HG03175 (cell line): Measurements from ENCODE around the gene GRIK2.

Experiments
- ATAC-seq: cut with Tn5 transposase; IDR thresholded peaks from one replicate; pipeline ENCODE4 v1.9.1; 2021; ENCODE audit warnings: mild to moderate bottlenecking, moderate library complexity; ENCODE audit not compliant: unreplicated experiment

Gene GRIK2

DNA sequence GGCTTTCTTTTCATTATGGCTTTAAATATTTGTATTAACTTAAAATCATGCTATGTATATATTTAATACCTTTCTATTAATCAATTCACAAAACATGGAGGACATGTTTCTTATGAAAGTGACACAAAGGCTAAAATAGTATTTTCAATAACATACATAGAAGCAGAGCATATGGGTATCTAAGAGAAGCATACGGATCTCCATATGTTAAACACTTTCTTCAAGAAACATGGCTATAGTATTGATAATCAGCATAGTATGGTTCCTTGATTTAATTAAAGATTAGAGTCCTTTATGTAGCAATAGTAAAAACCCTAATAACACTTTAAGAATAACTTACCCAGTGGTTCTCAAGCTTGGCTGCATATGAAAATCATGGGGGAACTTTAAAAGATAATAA, 58.5 kb downstream of the GRIK2 start:
- no peak for ATAC-seq

DNA sequence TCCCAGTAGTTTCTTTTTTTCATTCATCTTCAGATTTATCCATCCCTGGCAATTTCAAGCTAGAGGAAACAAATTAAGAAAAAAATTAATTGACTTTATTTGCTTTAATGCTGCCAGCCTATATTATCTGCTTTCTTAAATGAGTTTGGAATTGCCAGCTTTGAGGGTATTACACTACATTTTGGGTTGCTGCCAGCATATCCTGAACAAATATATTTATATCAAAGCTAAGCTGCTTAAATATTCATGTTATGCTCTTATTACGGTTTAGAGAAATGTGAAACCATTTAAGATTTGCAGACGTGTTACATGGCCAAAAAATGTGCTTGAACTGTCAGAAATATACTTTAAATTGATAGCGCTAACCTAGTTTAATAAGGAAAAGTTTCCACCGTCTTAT, 59.7 kb downstream of the GRIK2 start:
- no peak for ATAC-seq

DNA sequence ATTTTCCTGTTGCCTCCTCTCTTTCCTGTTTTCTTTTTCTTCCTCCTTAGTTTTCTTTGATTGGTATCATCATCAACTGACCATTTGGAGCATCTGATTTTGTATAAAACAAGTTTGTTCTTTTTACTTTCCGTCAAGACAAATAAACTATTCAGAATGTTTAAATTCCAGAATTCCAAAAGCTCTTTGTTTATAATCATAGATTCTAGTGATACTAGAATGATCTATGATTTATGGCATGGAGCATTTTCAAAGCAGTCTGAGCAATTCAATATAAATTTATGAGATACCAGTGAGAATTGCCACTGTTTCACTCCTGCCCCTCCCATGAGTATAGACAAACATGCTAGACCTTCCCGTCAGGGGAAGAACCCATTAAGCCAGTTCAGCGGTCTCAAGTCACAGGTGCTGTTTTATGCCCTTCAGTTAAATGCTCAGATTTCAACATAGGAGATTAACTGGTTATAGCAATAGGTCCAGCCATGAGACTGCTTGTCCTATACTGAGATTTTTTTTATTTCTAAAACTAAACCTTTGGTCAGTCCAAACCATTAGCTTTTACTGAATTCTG, 60.7 kb downstream of the GRIK2 start:
- ATAC-seq: no peak

DNA sequence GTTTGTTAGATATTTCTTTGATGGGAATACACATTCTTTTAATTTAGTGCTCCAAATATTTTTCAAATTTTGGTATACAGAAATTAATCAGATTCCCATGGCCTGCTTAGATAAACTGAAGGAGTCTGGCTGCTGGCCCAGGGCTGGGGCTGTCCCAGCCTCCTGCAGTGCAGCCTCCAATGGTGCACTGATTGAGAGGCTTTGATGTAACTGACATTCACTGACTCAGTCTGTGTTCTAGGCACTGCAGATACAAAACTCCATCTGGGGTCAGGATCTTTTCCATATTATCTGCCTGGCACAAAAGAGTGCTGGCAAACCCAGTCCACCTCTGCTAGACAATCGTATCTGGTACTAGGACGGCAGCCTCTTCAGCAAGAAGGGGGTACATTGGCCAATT, 64.8 kb downstream of the GRIK2 start:
- ATAC-seq: no peak

DNA sequence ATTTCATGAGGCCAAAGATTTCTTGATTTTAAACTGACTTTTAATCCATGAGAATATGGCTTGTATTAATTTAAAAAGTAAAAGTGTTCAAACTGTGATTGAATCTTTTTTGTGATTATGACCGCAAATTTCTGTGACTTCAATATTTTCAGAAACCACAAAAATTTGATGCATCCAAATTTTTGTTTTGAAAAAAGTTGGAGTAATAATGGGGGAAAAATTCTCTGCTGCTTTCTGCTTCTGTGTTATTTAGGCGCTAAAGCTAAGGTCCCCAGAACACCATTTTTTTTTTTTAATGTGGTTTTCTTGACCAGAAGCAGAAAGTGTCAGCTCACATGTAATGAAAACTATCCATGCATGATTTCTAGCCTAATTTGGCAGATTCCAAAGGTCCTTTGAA, 65.3 kb downstream of the GRIK2 start:
- ATAC-seq: no peak

GRCh38 chr6:101462576-101462975, 69.1 kb downstream of the GRIK2 start:
- ATAC-seq: no peak

DNA sequence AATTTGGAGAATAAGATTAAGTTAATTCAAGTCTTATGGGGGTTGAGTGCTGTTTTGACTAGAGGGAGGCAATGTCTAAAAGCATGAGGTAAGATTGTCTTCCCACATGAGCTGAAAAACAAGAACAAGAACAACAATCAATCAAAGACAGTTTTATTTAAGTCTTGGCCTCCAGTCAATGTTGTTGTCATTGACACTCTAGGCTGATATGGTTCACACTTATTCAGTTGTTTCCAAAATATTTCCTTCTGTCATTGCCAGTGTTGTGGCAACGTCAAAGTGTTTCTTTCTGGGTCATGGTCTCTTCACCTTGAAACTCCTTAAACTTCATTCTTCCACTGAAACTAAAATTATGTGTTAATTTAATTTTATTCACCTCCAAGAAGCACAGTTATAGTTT, 72.4 kb downstream of the GRIK2 start:
- ATAC-seq: no peak

- no peak for ATAC-seq
Measured at GRCh38 chr6:101477436-101477835, 83.9 kb downstream of the GRIK2 start.

GRCh38 chr6:101478891-101479290, 85.4 kb downstream of the GRIK2 start:
- no peak for ATAC-seq

GRCh38 chr6:101482606-101483005, 89.1 kb downstream of the GRIK2 start:
- ATAC-seq: no peak

GRCh38 chr6:101484781-101485180, 91.3 kb downstream of the GRIK2 start:
- ATAC-seq: no peak

DNA sequence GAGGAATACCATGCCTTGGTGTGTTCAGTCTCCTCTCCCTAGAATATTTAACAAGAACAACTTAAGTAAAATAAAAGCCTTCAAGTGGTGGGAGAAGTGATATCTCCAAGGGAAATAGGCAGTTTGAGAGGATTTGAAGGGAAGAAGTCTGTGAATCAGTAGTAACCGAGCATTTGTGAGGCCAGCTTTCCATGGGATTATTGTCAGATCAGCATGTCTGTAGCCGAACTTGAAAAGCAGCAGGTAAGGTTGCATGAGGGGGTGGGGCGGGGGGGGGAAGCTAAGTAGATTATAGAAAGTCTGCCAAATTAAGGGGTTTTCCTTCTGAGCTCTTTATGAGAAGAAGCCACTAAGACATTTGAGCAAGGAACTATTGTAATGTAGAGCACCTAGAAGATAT, 92.6 kb downstream of the GRIK2 start:
- ATAC-seq: no peak

DNA sequence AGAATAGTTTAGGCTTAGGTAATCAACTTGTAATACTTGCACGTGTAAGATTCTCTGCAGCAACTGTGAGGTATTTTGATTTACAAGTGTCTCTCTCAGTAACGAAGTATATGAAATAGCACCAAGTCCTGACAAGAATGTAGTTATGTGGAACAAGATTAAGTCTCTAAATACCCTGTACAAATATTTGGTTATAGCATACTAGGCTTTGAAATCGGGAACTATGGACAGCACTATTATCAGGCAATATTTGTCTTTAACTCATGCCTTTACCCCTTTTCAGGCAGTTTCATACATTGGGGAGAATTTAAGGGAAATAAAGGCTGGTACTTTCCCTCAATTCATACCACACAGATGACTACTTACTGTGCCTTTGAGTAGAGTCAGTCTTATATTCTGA, 93.2 kb downstream of the GRIK2 start:
- ATAC-seq: no peak

GRCh38 chr6:101489456-101489855, 95.9 kb downstream of the GRIK2 start:
- no peak for ATAC-seq

- no peak for ATAC-seq
Measured at GRCh38 chr6:101490857-101491256, 97.3 kb downstream of the GRIK2 start.

- no peak for ATAC-seq
Measured at GRCh38 chr6:101502818-101503217, 109.3 kb downstream of the GRIK2 start.

- no peak for ATAC-seq
Measured at GRCh38 chr6:101509536-101509935, 116.0 kb downstream of the GRIK2 start.

- no peak for ATAC-seq
Measured at GRCh38 chr6:101513181-101513580, 119.7 kb downstream of the GRIK2 start.

DNA sequence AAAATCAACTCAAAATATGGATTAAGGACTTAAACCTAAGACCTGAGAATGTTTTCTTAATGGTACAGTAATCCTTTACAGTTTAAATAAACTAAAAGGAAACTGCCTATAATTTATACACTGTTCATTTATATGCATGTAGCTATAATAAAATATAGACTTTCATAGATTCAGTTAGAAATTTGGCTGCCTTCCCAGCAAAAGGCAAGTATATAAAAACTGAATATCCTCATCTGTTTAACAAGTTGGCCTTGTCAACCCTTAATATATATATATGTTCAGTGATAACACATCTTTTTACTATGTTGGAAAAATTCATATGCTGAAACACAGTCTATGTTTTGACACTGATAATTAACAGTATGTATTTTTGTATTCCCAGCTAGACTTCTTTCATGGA, 123.1 kb downstream of the GRIK2 start:
- ATAC-seq: no peak

DNA sequence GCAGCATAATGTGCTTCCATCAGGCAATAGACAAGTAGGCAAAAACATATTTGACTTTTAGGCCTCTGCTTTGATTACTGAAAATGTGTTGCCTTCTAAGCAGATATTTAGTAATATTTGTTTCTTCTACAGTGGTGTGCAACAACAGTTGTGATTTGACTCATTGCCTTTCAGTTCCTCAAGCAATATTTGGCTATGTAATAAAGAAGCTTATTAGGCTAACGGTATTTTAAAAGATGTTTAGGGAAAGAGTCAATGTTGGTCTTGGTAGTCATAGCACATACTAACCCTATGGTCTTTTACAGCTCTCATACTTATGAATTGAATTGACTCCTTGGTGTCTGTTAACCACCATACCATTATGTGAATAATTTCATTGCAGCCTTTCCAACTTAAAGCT, 124.1 kb downstream of the GRIK2 start:
- no peak for ATAC-seq

DNA sequence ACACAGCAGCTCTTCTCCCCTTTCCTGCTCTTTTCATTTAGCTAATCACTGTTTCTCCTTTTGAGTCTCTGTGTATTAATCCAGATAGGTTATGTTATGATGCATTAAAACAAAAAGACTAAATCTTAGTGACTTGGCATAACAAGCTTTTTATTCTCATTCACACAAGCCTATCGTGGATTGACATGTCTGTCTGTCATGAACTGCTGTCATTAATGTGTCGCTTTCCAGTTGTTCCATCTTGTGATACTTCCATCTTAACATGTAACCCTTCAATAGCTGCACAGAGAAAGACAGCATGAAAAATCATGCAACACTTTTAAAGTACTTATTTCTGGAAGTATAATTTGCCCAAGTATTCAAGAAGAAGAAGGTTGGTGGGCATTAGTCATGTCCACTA, 128.7 kb downstream of the GRIK2 start:
- no peak for ATAC-seq

- no peak for ATAC-seq
Measured at GRCh38 chr6:101527467-101527866, 134.0 kb downstream of the GRIK2 start.

- no peak for ATAC-seq
Measured at GRCh38 chr6:101528801-101529200, 135.3 kb downstream of the GRIK2 start.

DNA sequence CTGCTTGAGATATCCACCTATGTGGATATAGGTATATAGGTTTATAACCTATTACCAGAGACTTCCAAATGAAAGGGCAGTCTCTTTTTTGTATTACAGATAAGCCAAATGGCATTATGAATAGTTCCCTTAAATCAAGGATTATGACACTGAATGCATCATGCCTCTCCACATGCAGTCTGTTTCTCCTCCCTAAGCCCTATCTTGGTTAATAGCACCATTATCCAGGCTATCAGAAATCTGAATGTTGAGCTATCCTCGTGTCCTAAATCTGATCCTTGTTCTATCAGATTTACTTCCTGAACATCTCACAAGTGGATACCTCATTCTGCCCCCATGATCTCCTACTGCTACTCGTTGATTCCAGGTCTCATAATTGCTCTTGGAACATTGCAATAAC, 138.0 kb downstream of the GRIK2 start:
- no peak for ATAC-seq
